B cell (primary cell): Measurements from ENCODE around the gene FSCN2. TPM values are rescaled to one million over a fixed set of nuclear protein-coding genes. Genes with fewer than 3 reads are reported as not detected.
A peak's percentile ranks its signal among the peaks of the same experiment; 100 is the strongest.

Source experiments
- ATAC-seq: fragments of 200-7000 bp; cut with Tn5 transposase; one replicate; pipeline ENCODE4 v1.10.0; 2021; ENCODE audit warnings: low read depth, mild to moderate bottlenecking, moderate number of reproducible peaks, moderate library complexity
- CTCF ChIA-PET: fragments of 350-600 bp; sonication (Branson Sonifier 250); formaldehyde crosslinking; loops from one replicate; lab custom pipeline; 2021; ENCODE audit warnings: antibody characterized with exemption, inconsistent platforms; lab: Charles Lee
- POLR2A ChIA-PET: fragments of 350-600 bp; sonication (Branson Sonifier 250); formaldehyde crosslinking; loops from one replicate; lab custom pipeline; 2021; ENCODE audit warnings: antibody characterized with exemption; lab: Charles Lee
- DNase-seq: peaks from one replicate; pipeline ENCODE4 v3.0.0; 2013
- H2AFZ ChIP-seq: 2 replicates; pipeline ENCODE4 v1.6.1; 2012; ENCODE audit warnings: mild to moderate bottlenecking, low read depth, low read length; ENCODE audit not compliant: insufficient read depth, poor library complexity, severe bottlenecking
- H3K27ac ChIP-seq, 2 donors: 1 replicate in 1 of 2; 2 replicates in 1 of 2; pipeline ENCODE4 v1.5.1; 2012 to 2013; ENCODE audit warnings: low read length in 2 of 2, mild to moderate bottlenecking in 2 of 2, moderate library complexity in 1 of 2
- H3K27me3 ChIP-seq, 4 experiments: fragments of 200-600 bp in 1 of 4; sonication (generic) in 1 of 4; replicated peaks in 1 of 4; 1 replicate in 2 of 4; 2 replicates in 2 of 4; pipeline versions ENCODE4 v1.6.1 to v1.7.0; 2013 to 2016; ENCODE audit warnings: low read length in 3 of 4, mild to moderate bottlenecking in 2 of 4, mixed read lengths in 1 of 4, moderate library complexity in 1 of 4; ENCODE audit not compliant: insufficient read depth in 4 of 4, control insufficient read depth in 3 of 4; ENCODE audit errors: control extremely low read depth in 1 of 4
- H3K36me3 ChIP-seq, 2 experiments: replicated peaks in 1 of 2; 1 replicate in 1 of 2; 2 replicates in 1 of 2; pipeline versions ENCODE4 v1.6.1 to v1.7.1; 2013; ENCODE audit warnings: low read length in 1 of 2; ENCODE audit not compliant: insufficient read depth in 2 of 2, control insufficient read depth in 1 of 2; ENCODE audit errors: control extremely low read depth in 1 of 2, extremely low read depth in 1 of 2
- H3K4me1 ChIP-seq, 2 donors: fragments of 200-600 bp in 1 of 2; sonication (generic) in 1 of 2; 1 replicate in 1 of 2; 2 replicates in 1 of 2; pipeline versions ENCODE4 v1.5.1 to v1.6.1; 2013 to 2017; ENCODE audit warnings: low read length in 2 of 2; ENCODE audit not compliant: control insufficient read depth in 2 of 2, insufficient read depth in 2 of 2
- H3K4me2 ChIP-seq: replicated peaks from 2 replicates; pipeline ENCODE3; 2012; ENCODE audit warnings: mild to moderate bottlenecking, low read depth, low read length; ENCODE audit not compliant: poor library complexity, severe bottlenecking
- H3K4me3 ChIP-seq, 5 experiments: fragments of 200-600 bp in 1 of 5; sonication (generic) in 1 of 5; 1 replicate in 3 of 5; 2 replicates in 2 of 5; pipeline versions ENCODE4 v1.5.1 to v1.7.0; 2011 to 2016; ENCODE audit warnings: low read length in 4 of 5, mild to moderate bottlenecking in 4 of 5, low read depth in 2 of 5, control low read depth in 1 of 5, moderate library complexity in 1 of 5; ENCODE audit not compliant: insufficient read depth in 1 of 5; ENCODE audit errors: control extremely low read depth in 1 of 5, extremely low read depth in 1 of 5
- H3K79me2 ChIP-seq: fragments of 200-600 bp; sonication (generic); one replicate; pipeline ENCODE4 v1.6.0; 2016; ENCODE audit warnings: low read length; ENCODE audit not compliant: control insufficient read depth, insufficient read depth
- H3K9ac ChIP-seq: fragments of 200-600 bp; sonication (generic); 2 replicates; pipeline ENCODE4 v1.6.1; 2017; ENCODE audit warnings: mild to moderate bottlenecking, low read length, moderate library complexity
- H3K9me3 ChIP-seq, 3 donors: one replicate each; pipeline versions ENCODE4 v1.6.1 to v1.7.1; 2013; ENCODE audit warnings: low read length in 2 of 3; ENCODE audit not compliant: control insufficient read depth in 2 of 3, insufficient read depth in 1 of 3; ENCODE audit errors: control extremely low read depth in 1 of 3
- H4K20me1 ChIP-seq: 2 replicates; pipeline ENCODE4 v1.6.0; 2012; ENCODE audit warnings: mild to moderate bottlenecking, low read length; ENCODE audit not compliant: insufficient read depth, control insufficient read depth, poor library complexity, severe bottlenecking
- H3K27ac Mint-ChIP-seq: one replicate; pipeline ENCODE4 v1.8.0; 2021; ENCODE audit warnings: mixed read lengths
- H3K27me3 Mint-ChIP-seq: one replicate; pipeline ENCODE4 v1.8.0; 2021; ENCODE audit warnings: mixed read lengths
- H3K4me1 Mint-ChIP-seq: one replicate; pipeline ENCODE4 v1.8.0; 2021; ENCODE audit warnings: mixed read lengths
- H3K4me3 Mint-ChIP-seq: one replicate; pipeline ENCODE4 v1.8.0; 2021; ENCODE audit warnings: mixed read lengths
- H3K9me3 Mint-ChIP-seq: one replicate; pipeline ENCODE4 v1.8.0; 2022; ENCODE audit warnings: mixed read lengths; ENCODE audit not compliant: insufficient read depth
- CTCF ChIP-seq: fragments of 200-600 bp; IDR thresholded peaks from one replicate; pipeline ENCODE4 v1.8.0; 2022; ENCODE audit warnings: antibody characterized with exemption, mild to moderate bottlenecking
- EZH2 ChIP-seq: IDR thresholded peaks from 2 replicates; pipeline ENCODE4 v1.6.1; 2012; ENCODE audit warnings: borderline replicate concordance, low read depth, mild to moderate bottlenecking, moderate library complexity, low read length; ENCODE audit not compliant: insufficient read depth, poor library complexity, severe bottlenecking
- WGBS: methylation state at CpG from one replicate; pipeline ENCODE4 v1.1.5; 2013; ENCODE audit warnings: missing lambda C conversion rate; ENCODE audit not compliant: insufficient coverage; 5-methylcytosine and 5-hydroxymethylcytosine counted together
- intact Hi-C: fragments of 100-400 bp; cut with micrococcal nuclease; formaldehyde crosslinking; loops from one replicate; pipeline ENCODE4 v1.10.0; 2022
- polyA plus RNA-seq: library from polyadenylated mRNA; depleted of rRNA; stranded (reverse); fragments of >200 nt; gene quantifications from 2 replicates; pipeline ENCODE4 v1.2.3, GENCODE V29; 2012
- total RNA-seq, 2 donors: library from RNA; stranded (reverse); fragments of 120-200 nt in 1 of 2; gene quantifications; 1 replicate in 1 of 2; 2 replicates in 1 of 2; pipeline versions ENCODE4 v1.2.3 to v1.2.4, GENCODE V29; 2013 to 2022

FSCN2 gene
- total and polyA plus RNA-seq, 2 donors (not counting 1 experiment from before 2014, with no cell fraction given), result 6.3 to 12.0 TPM

GRCh38 chr17:81483085-81483861 is 44.9 kb upstream of the FSCN2 start:
- Histone ChIP-seq H3K9ac (peak overlapping the region; percentile 62), H3K27me3 (peaks cover 0 to 24% (median 12%) of the 10 kb centered on the region in 4 experiments), H4K20me1 (no peaks in the 10 kb centered on the region), H3K79me2 (no peaks in the 10 kb centered on the region), H3K4me2 (peak overlapping the region; percentile 100), H3K4me3 (peak overlapping the region in 4 of 5 experiments; percentile 21 to 66 (median 48)), H3K9me3 (peaks cover 0 to 13% (median 0%) of the 10 kb centered on the region in 3 donors), H3K27ac (no peak overlapping the region), H2AFZ (peak overlapping the region; percentile 76), H3K36me3 (no peaks in the 10 kb centered on the region), H3K4me1 (peaks cover 43 to 49% of the 10 kb centered on the region in 2 donors)
- 23% methylated on average over 28 of the region's 29 CpGs for WGBS
- no peaks in the 10 kb centered on the region for H3K9me3 Mint-ChIP-seq
- peak; percentile 90 for DNase-seq
- TF ChIP-seq CTCF, result no peak
- no peak for TF ChIP-seq EZH2
- ChIA-PET CTCF (interaction anchor here (0.6 to 4.7 kb wide), 20 partner anchors 9 to 460 kb away, joined by 3 to 58 read pairs (median 5); partner anchors contain the start of genes ACTG1, BAHCC1, FAAP100 and SLC38A10), POLR2A (interaction anchor here (0.9 to 1.7 kb wide), 4 partner anchors 25 to 34 kb away, joined by 3 to 8 read pairs (median 6); partner anchors contain the start of gene ACTG1)
- peaks cover 26% of the 10 kb centered on the region for H3K4me1 Mint-ChIP-seq
- peaks cover 13% of the 10 kb centered on the region for H3K27me3 Mint-ChIP-seq
- H3K27ac Mint-ChIP-seq, result peak overlapping the region; percentile 85
- peak overlapping the region; percentile 82 for H3K4me3 Mint-ChIP-seq
- intact Hi-C loops, result loop anchor here (1.0 to 10.0 kb wide), 2 partner anchors 29 to 122 kb away; partner anchors contain the start of gene ACTG1
- ATAC-seq, result peak; percentile 59
